Hematopoietic multipotent progenitor cell treated with erythropoietin and hydrocortisone succinate and interleukin-3 and kit ligand, for 15 days (in vitro differentiated cells): ENCODE data around the gene OR52I2.

Experiments
- DNase-seq: peaks from one replicate; pipeline ENCODE4 v3.0.0-alpha.2; 2015; ENCODE audit warnings: low spot score

Gene OR52I2

GRCh38 chr11:4581443-4581842 lies at the start of gene OR52I2:
Gene OR52I2, plus strand, starts transcription at chr11:4581743.
- DNase-seq = no peak

GRCh38 chr11:4539603-4540219 lies 41.8 kb upstream of the OR52I2 start:
- DNase-seq = peak; percentile 25

GRCh38 chr11:4541071-4541470 lies 40.5 kb upstream of the OR52I2 start:
- DNase-seq = no peak

GRCh38 chr11:4543561-4543960 lies 38.0 kb upstream of the OR52I2 start:
- DNase-seq = no peak

GRCh38 chr11:4544891-4545290 lies 36.7 kb upstream of the OR52I2 start, which contains the start of gene OR52M1:
Gene OR52M1, plus strand, starts transcription at chr11:4545191. Its CDS starts 0 bp downstream, at chr11:4545191.
- no peak for DNase-seq

GRCh38 chr11:4546878-4547277 lies 34.7 kb upstream of the OR52I2 start:
- no peak for DNase-seq

- DNase-seq = no peak
Measured at GRCh38 chr11:4547416-4547815, 34.1 kb upstream of the OR52I2 start.

GRCh38 chr11:4551346-4551979 lies 30.1 kb upstream of the OR52I2 start:
- DNase-seq = peak; percentile 15

GRCh38 chr11:4559527-4560440 lies 21.8 kb upstream of the OR52I2 start:
- no peak for DNase-seq

GRCh38 chr11:4560467-4560866 lies 21.1 kb upstream of the OR52I2 start:
- no peak for DNase-seq

GRCh38 chr11:4565371-4565770 lies 16.2 kb upstream of the OR52I2 start:
- DNase-seq = no peak

GRCh38 chr11:4569075-4569474 lies 12.5 kb upstream of the OR52I2 start:
- no peak for DNase-seq

- DNase-seq = no peak
Measured at GRCh38 chr11:4576880-4577279, 4.7 kb upstream of the OR52I2 start.

- no peak for DNase-seq
Measured at GRCh38 chr11:4577761-4578160, 3.8 kb upstream of the OR52I2 start.

- DNase-seq = no peak
Measured at GRCh38 chr11:4578624-4579023, 2.9 kb upstream of the OR52I2 start.

GRCh38 chr11:4580124-4580523 lies 1.4 kb upstream of the OR52I2 start:
- DNase-seq = no peak

GRCh38 chr11:4589017-4589416 lies 7.5 kb downstream of the OR52I2 start:
- DNase-seq = no peak

- DNase-seq = no peak
Measured at GRCh38 chr11:4593739-4594138, 12.2 kb downstream of the OR52I2 start, which contains the start of gene OR52I1. Gene OR52I1, plus strand, starts transcription at chr11:4594039. Its CDS starts 0 bp downstream, at chr11:4594039.

- no peak for DNase-seq
Measured at GRCh38 chr11:4605057-4605456, 23.5 kb downstream of the OR52I2 start.

GRCh38 chr11:4606231-4607015 lies 24.9 kb downstream of the OR52I2 start:
- DNase-seq = no peak

- DNase-seq = no peak
Measured at GRCh38 chr11:4607096-4607495, 25.6 kb downstream of the OR52I2 start.
